PFSK-1 (cell line): ENCODE measurements around the gene PADI2.

Source experiments
- FOXP2 ChIP-seq: optimal IDR thresholded peaks from 2 replicates; pipeline ENCODE3; 2011; ENCODE audit warnings: borderline replicate concordance, control low read depth, inconsistent platforms; ENCODE audit not compliant: insufficient read depth; ENCODE audit errors: extremely low read length, extremely low read depth
- POLR2AphosphoS5 ChIP-seq: IDR thresholded peaks from 2 replicates; pipeline ENCODE4 v1.6.1; 2012; ENCODE audit warnings: low read depth, mild to moderate bottlenecking, control low read depth, low read length, moderate library complexity
- SIN3A ChIP-seq: IDR thresholded peaks from 2 replicates; pipeline ENCODE4 v1.6.1; 2012; ENCODE audit warnings: mild to moderate bottlenecking, low read length, moderate library complexity, borderline replicate concordance; ENCODE audit not compliant: insufficient read depth
- TAF1 ChIP-seq: IDR thresholded peaks from 2 replicates; pipeline ENCODE4 v1.6.1; 2012; ENCODE audit warnings: low read length, control low read depth, borderline replicate concordance; ENCODE audit not compliant: insufficient read depth
- TF ChIP-seq, protein P1 (sequence below), 2 experiments: IDR thresholded peaks; 2 replicates each; pipeline versions ENCODE4 v1.6.1 to v1.8.0; 2011 to 2012; ENCODE audit warnings: low read depth in 2 of 2, low read length in 2 of 2, control low read depth in 1 of 2, inconsistent platforms in 1 of 2, mild to moderate bottlenecking in 1 of 2, moderate library complexity in 1 of 2; ENCODE audit not compliant: insufficient read depth in 1 of 2

Gene PADI2

DNA sequence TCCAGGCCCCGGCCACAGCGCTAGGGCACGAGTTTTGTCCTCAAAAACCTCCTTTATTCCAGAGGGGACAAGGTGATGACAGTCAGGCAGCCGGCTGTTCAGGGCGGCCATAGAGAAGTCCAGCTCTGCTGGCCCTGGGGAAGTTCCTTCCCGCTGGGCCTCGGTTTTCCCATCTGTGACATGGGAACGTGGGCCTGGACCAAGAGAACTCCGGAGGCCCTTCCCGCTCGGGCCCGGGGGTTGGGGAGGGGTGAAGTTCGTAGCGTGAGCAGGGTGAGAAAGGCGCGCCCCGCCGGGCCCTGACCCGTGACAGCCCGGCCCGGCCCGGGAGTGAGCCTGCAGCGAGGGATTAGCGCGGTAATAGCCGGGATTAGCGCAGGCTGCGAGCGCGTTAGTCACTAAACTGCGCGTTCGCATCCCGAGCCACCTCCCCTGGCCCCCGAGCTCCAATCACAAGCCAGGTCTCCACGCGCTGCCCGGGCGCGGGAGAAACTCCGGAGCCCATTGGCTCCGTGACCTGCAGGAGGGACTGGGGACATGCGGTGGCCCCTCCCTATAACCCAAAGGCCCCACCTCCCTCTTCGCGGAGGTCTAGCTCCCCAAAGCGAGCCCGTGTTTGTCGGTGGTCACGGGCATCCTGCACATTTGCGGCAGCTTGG is 29.8 kb upstream of the PADI2 start:
- TF ChIP-seq SIN3A: no peak
- TF ChIP-seq POLR2AphosphoS5: no peak
- TF ChIP-seq, protein P1, sequence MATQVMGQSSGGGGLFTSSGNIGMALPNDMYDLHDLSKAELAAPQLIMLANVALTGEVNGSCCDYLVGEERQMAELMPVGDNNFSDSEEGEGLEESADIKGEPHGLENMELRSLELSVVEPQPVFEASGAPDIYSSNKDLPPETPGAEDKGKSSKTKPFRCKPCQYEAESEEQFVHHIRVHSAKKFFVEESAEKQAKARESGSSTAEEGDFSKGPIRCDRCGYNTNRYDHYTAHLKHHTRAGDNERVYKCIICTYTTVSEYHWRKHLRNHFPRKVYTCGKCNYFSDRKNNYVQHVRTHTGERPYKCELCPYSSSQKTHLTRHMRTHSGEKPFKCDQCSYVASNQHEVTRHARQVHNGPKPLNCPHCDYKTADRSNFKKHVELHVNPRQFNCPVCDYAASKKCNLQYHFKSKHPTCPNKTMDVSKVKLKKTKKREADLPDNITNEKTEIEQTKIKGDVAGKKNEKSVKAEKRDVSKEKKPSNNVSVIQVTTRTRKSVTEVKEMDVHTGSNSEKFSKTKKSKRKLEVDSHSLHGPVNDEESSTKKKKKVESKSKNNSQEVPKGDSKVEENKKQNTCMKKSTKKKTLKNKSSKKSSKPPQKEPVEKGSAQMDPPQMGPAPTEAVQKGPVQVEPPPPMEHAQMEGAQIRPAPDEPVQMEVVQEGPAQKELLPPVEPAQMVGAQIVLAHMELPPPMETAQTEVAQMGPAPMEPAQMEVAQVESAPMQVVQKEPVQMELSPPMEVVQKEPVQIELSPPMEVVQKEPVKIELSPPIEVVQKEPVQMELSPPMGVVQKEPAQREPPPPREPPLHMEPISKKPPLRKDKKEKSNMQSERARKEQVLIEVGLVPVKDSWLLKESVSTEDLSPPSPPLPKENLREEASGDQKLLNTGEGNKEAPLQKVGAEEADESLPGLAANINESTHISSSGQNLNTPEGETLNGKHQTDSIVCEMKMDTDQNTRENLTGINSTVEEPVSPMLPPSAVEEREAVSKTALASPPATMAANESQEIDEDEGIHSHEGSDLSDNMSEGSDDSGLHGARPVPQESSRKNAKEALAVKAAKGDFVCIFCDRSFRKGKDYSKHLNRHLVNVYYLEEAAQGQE (IDR thresholded peaks at IDR 0.05; ENCODE audit: insufficient read depth in 1 of 2, low read depth in 2 of 2, low read length in 2 of 2): no peak
- no peak for TF ChIP-seq FOXP2
- no peak for TF ChIP-seq TAF1

DNA sequence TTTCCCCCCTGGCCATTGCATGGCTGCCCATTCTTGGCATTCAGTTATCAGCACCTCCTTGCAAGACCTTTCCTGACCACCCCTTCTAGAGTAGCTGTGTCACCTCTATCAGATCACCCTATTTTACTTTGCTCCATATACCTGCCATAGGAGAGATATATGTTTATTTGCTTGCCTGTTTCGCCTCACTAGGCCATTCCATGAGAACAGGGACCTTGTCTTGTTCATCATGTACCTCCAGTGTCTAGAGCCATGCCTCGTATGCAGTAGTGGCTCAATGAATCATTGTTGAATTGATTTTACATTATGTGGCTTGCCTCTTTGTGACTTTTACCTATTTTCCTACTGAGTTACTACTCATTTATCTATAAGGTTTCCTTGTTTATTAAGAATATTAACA is 26.4 kb upstream of the PADI2 start:
- TF ChIP-seq POLR2AphosphoS5 (no peak), TAF1 (no peak), SIN3A (no peak), FOXP2 (no peak)
- TF ChIP-seq, protein P1 (IDR thresholded peaks at IDR 0.05; ENCODE audit: insufficient read depth in 1 of 2, low read depth in 2 of 2, low read length in 2 of 2): no peak

DNA sequence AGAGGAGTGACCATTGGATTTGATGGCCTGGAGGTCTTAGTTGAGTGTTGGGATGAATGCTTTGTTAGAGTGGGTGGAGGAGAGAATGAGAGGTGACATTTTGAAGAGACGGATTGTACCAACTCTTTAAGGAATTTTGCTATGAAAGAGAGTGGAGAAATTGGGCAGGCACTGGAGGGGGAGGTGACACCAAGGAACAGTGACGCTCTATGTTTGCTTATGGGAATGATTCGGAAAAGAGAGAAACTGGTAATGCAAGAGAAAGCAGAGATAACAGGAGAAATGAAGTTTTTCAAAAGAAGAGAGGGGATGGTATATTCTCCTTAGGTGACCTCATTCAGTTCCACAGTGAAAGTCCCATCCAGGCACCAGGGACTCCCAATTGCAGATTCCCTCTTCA is 24.5 kb upstream of the PADI2 start:
- TF ChIP-seq, protein P1 (IDR thresholded peaks at IDR 0.05; ENCODE audit: insufficient read depth in 1 of 2, low read depth in 2 of 2, low read length in 2 of 2): no peak
- no peak for TF ChIP-seq POLR2AphosphoS5
- TF ChIP-seq TAF1: no peak
- no peak for TF ChIP-seq FOXP2
- TF ChIP-seq SIN3A: no peak

DNA sequence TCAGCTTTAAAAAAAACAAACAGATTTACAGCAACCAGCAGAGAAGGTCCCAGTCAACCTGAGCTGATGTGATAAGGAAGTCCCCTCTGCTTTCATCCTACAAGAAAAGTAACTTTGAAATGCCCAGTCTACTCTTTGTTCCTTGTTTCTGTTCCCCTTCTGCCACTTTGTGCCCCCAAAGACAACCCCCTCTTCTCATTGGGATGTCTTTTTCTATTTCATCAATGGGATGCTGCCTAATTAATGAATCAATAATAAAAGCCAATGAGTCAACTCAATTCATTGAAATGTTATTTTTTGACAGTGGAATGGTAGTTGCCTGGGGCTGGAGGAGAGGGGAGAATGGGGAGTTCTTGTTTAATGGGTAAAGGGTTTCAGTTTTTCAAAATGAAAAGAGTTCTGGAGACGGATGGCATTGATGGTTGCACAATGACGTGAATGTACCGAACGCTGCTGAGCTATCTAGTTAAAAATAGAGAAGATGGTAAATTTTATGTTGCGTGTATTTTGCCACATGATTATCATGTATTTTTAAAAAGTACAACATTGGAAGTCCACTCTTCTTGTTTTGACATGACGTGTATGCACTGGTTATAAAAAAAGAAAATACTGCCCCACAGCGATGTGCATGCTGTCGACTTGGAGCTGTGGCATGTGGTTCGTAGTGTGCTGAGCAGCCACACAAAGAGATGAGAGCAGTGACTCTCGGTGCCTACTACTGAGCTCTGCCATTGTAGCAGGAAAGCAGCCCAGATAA is 22.4 kb upstream of the PADI2 start:
- TF ChIP-seq POLR2AphosphoS5 (no peak), SIN3A (no peak), TAF1 (no peak), FOXP2 (no peak)
- TF ChIP-seq, protein P1 (IDR thresholded peaks at IDR 0.05; ENCODE audit: insufficient read depth in 1 of 2, low read depth in 2 of 2, low read length in 2 of 2): no peak
